Jurkat, Clone E6-1 (cell line): ENCODE results near the gene GABRR2.
"Not testable (repeated sequence)": the region's sequence is repeated elsewhere in the genome, so short reads cannot be mapped to it uniquely, and the experiment has no call there.

ENCODE experiments used
- DNase-seq: peaks from one replicate; pipeline ENCODE4 v3.0.0-alpha.2; 2011; ENCODE audit warnings: low read depth, low spot score
- H3K4me3 ChIP-seq: 2 replicates; pipeline ENCODE4 v1.5.1; 2011; ENCODE audit warnings: mild to moderate bottlenecking, low read length, control low read depth, moderate library complexity

The GABRR2 gene

GRCh38 chr6:89299466-89299850, 15.6 kb downstream of the GABRR2 start:
- no peak overlapping the region for H3K4me3 ChIP-seq
- no peak for DNase-seq

DNA sequence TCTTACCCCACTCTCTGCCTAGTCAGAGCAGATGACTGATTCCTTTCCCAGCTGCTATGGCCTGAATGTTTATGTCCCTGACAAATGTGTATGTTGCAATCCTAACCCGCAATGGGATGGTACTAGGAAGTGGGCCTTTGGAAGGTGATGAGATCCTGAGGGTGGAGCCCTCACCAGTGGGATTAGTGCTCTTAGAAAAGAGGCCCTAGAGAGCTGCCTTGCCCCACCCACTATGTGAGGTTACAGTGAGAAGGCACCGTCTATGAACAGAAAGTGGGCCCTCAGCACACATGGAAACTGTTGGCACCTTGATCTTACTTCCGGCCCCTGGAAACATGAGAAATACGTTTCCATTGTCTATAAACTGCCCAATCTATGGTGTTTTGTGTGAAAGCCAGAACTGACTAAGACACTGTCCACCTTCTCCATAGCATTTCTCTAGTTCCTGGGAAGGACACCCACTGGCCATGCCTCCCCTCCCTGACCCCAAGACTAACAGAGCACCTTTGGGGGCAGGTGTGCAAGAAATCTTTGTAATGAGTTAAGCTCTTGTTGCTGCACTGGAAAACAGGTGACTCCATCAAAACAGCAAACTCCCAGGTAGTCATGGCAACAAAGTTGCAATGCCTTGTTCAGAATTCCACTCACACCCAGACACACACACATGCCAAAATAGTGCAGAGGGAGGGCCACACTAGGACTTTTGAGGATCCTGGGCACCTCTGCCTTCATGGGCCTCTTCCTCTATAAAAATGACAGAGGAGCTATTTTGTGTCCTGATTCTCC, 16.2 kb downstream of the GABRR2 start:
- peak; percentile 56 for DNase-seq
- no peak overlapping the region for H3K4me3 ChIP-seq

- no peak for DNase-seq
These were observed 17.3 kb downstream of the GABRR2 start for GRCh38 chr6:89297695-89298351.

GRCh38 chr6:89295981-89296380, 19.1 kb downstream of the GABRR2 start:
- no peak for DNase-seq
- H3K4me3 ChIP-seq = no peak overlapping the region

More at GRCh38 chr6:89297695-89298351, 17.3 kb downstream of the GABRR2 start:
- H3K4me3 ChIP-seq = no peak overlapping the region

DNA sequence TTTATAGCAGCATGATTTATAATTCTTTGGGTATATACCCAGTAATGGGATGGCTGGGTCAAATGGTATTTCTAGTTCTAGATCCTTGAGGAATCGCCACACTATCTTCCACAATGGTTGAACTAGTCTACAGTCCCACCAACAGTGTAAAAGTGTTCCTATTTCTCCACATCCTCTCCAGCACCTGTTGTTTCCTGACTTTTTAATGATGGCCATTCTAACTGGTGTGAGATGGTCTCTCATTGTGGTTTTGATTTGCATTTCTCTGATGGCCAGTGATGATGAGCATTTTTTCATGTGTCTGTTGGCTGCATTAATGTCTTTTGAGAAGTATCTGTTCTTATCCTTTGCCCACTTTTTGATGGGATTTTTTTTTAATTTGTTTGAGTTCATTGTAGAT, 20.0 kb downstream of the GABRR2 start:
- not testable (repeated sequence) for DNase-seq, H3K4me3 ChIP-seq

GRCh38 chr6:89291256-89291819, 23.8 kb downstream of the GABRR2 start:
- no peak overlapping the region for H3K4me3 ChIP-seq
- no peak for DNase-seq

- DNase-seq = no peak
- no peak overlapping the region for H3K4me3 ChIP-seq
These were observed 24.5 kb downstream of the GABRR2 start for GRCh38 chr6:89290401-89291155.

DNA sequence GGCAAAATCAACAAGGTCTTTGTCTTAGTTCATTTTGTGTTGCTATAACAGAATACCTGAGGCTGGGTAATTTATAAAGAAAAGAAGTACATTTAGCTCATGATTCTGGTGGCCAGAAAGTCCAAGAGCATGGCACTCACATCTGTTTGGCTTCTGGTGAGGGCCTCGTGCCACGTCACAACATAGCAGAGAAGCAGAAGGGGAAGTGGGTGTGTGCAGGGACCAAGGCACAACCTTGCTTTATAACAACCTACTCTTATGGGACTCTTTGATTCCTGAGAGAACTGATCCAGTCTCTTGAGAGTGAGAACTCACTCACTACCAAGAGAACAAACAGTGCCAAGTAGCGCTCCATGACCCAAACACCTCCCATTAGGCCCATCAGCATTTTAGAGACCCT, 25.4 kb downstream of the GABRR2 start:
- no peak overlapping the region for H3K4me3 ChIP-seq
- no peak for DNase-seq

- DNase-seq = no peak
- no peak overlapping the region for H3K4me3 ChIP-seq
These were observed 27.6 kb downstream of the GABRR2 start for GRCh38 chr6:89287351-89288028.

DNA sequence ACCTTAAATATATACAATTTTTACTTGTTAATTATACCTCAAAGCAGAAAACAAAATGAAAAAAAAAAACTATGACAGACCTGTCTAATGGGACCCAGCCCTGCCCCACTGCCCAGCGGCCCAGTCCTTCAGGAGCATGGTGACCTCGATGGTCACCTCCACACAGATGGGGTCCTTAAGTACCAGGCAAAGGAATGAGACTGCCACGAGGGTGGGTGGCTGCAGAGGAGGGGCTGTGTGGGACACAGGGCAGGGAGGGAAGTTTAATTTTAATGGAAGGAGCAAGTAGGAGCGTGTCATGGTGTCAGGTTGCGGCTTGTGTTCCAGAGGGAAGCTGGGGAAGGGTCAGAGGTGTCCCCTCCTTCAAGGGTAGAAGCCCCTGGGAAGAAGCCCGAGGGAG, 28.6 kb downstream of the GABRR2 start:
- no peak overlapping the region for H3K4me3 ChIP-seq
- no peak for DNase-seq

- no peak for DNase-seq
These were observed 29.9 kb downstream of the GABRR2 start for GRCh38 chr6:89284963-89285735.

DNA sequence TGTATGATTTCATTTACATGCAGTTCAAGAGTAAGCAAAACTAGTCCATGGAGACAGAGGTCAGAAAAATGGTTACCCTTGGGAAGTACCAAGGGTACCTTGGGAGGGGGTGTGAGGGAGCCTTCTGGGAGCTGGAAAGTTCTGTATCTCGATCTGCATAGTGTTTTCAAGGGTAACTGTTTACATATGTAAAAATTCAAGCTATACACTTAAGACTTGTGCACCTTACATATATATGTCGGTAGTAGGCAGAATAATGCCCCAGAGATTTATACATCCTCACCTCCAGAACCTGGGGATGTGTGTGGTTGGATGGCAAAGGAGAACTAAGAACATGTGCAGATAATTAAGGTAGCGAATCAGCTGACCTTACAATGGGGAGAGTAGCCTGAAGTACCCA, 31.0 kb downstream of the GABRR2 start:
- no peak overlapping the region for H3K4me3 ChIP-seq
- no peak for DNase-seq

More at GRCh38 chr6:89284963-89285735, 29.9 kb downstream of the GABRR2 start:
- H3K4me3 ChIP-seq = no peak overlapping the region

GRCh38 chr6:89282749-89283148, 32.4 kb downstream of the GABRR2 start:
- no peak overlapping the region for H3K4me3 ChIP-seq
- DNase-seq = no peak

- peak; percentile 67 for DNase-seq
- H3K4me3 ChIP-seq = no peak overlapping the region
These were observed 33.3 kb downstream of the GABRR2 start for GRCh38 chr6:89281779-89282246.

DNA sequence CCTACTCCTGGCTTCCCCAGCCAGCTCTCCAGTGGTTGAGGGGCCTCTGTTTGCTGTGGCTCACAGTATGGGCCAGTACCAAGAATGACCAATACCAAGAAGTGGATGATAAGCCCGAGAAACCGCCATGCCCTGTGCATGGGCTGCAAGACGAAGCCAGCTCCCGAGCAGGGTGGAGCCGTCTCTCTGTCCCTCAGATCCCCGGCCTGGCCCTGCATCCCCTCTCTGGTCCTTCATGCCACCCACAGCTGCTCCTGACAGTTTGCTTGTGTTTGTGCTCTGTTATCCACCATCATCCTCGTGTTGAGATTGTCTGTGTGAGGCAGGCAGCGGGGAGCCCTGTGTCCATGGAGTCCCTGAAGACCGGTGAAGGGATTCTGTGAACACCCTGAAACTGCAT, 36.1 kb downstream of the GABRR2 start:
- H3K4me3 ChIP-seq = no peak overlapping the region

DNA sequence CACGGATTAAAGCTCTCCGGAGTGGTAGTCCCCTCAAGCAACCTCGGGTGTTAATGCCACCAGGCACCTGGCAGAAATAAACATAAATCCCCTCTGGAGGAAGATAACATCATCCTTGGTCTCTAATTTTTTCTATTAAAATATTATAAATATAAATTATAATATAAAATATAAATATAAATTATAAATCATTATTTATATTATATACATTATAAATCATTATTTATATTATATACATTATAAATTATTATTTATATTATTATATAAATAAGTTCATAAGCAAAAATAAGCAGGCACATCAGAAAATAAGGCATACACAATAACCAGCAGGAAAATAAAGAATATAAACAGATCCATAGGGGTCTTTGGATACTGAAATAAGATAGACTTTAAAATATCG, 39.2 kb downstream of the GABRR2 start:
- no peak for DNase-seq
- H3K4me3 ChIP-seq = no peak overlapping the region

More for the DNA sequence above, 36.1 kb downstream of the GABRR2 start:
- DNase-seq = no peak

- H3K4me3 ChIP-seq = no peak overlapping the region
- DNase-seq = no peak
These were observed 41.3 kb downstream of the GABRR2 start for GRCh38 chr6:89273816-89274215.

DNA sequence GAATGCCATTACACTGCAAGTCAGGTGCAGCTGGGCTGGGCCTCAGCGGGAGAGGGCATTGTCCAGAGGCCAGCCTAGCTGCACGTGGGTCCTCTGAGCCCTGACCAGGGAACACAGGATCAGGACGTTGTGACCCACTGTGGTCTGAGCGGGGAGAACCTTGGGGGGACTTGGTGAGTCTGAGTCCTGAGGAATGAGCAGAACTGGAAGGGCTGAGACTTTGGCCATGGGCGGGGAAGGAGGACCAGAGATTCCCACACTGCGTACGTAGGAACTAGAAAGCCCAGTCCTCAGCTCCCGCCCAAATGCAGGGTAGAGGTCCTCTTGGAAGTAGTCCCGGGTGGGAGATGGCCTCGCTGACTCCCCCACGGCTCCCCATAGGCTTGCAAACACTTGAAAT, 42.5 kb downstream of the GABRR2 start:
- H3K4me3 ChIP-seq = no peak overlapping the region
- no peak for DNase-seq
